WTC11 (cell line): Measurements from ENCODE around the gene IQSEC1.

ENCODE experiments used
- ATF3 ChIP-seq: sonication (generic); formaldehyde crosslinking; conservative IDR thresholded peaks from 2 replicates; pipeline ENCODE4 v1.8.1; 2022; ENCODE audit warnings: mild to moderate bottlenecking, missing genetic modification reagents
- CTCF ChIP-seq: fragments of 200-600 bp; IDR thresholded peaks from 2 replicates; pipeline ENCODE4 v1.8.0; 2022; ENCODE audit warnings: antibody characterized with exemption
- E2F4 ChIP-seq: sonication (generic); formaldehyde crosslinking; IDR thresholded peaks from 2 replicates; pipeline ENCODE4 v1.8.1; 2022; ENCODE audit warnings: low read depth, mild to moderate bottlenecking, moderate library complexity, missing genetic modification reagents, borderline replicate concordance
- EMX1 ChIP-seq: fragments of 250-450 bp; sonication (Bioruptor Pico); IDR thresholded peaks from 2 replicates; pipeline ENCODE4 v1.8.0; 2021; ENCODE audit warnings: mild to moderate bottlenecking
- ESRRA ChIP-seq: sonication (generic); formaldehyde crosslinking; IDR thresholded peaks from 2 replicates; pipeline ENCODE4 v1.8.1; 2022; ENCODE audit warnings: mild to moderate bottlenecking, missing genetic modification reagents, borderline replicate concordance
- FOXK1 ChIP-seq: sonication (generic); formaldehyde crosslinking; IDR thresholded peaks from 2 replicates; pipeline ENCODE4 v1.8.0; 2022; ENCODE audit warnings: mild to moderate bottlenecking, moderate library complexity, missing genetic modification reagents
- NFE2L1 ChIP-seq: sonication (generic); formaldehyde crosslinking; IDR thresholded peaks from 2 replicates; pipeline ENCODE4 v1.8.1; 2023; ENCODE audit warnings: missing genetic modification reagents
- NR1H2 ChIP-seq: sonication (generic); formaldehyde crosslinking; IDR thresholded peaks from 2 replicates; pipeline ENCODE4 v1.9.0; 2021; ENCODE audit warnings: mild to moderate bottlenecking, moderate library complexity, missing genetic modification reagents
- PRDM15 ChIP-seq: sonication (generic); formaldehyde crosslinking; IDR thresholded peaks from 2 replicates; pipeline ENCODE4 v1.8.0; 2022; ENCODE audit warnings: missing genetic modification reagents
- TEAD4 ChIP-seq: sonication (generic); formaldehyde crosslinking; IDR thresholded peaks from 2 replicates; pipeline ENCODE4 v1.8.0; 2022; ENCODE audit warnings: mild to moderate bottlenecking, missing genetic modification reagents
- TP53 ChIP-seq: sonication (generic); formaldehyde crosslinking; IDR thresholded peaks from 2 replicates; pipeline ENCODE4 v1.8.1; 2023; ENCODE audit warnings: mild to moderate bottlenecking, missing genetic modification reagents
- USF1 ChIP-seq: sonication (generic); formaldehyde crosslinking; IDR thresholded peaks from 2 replicates; pipeline ENCODE4 v1.8.0; 2022; ENCODE audit warnings: mild to moderate bottlenecking, missing genetic modification reagents
- USF2 ChIP-seq: sonication (generic); formaldehyde crosslinking; IDR thresholded peaks from 2 replicates; pipeline ENCODE4 v1.8.1; 2023; ENCODE audit warnings: mild to moderate bottlenecking, missing genetic modification reagents, moderate library complexity
- ZBTB21 ChIP-seq: sonication (generic); formaldehyde crosslinking; IDR thresholded peaks from 2 replicates; pipeline ENCODE4 v1.8.1; 2023; ENCODE audit warnings: mild to moderate bottlenecking, missing genetic modification reagents, borderline replicate concordance

GRCh38 chr3:12893852-12894251 lies 179.4 kb downstream of the IQSEC1 start:
- TF ChIP-seq NR1H2 (no peak), TEAD4 (CRISPR knock-in tag) (no peak), CTCF (no peak), FOXK1 (CRISPR knock-in tag) (no peak), TP53 (no peak), EMX1 (no peak), ATF3 (no peak), PRDM15 (CRISPR knock-in tag) (no peak), ESRRA (CRISPR knock-in tag) (no peak), E2F4 (CRISPR knock-in tag) (no peak), USF1 (no peak), ZBTB21 (no peak), NFE2L1 (CRISPR knock-in tag) (no peak), USF2 (CRISPR knock-in tag) (no peak)
